K562 treated with DMSO at 1 percent for 48 hours (cell line): ENCODE data around the gene MACROH2A2. TPM values are rescaled to one million over a fixed set of nuclear protein-coding genes. Genes with fewer than 3 reads are reported as not detected.

Experiments
- total RNA-seq: library from RNA; unstranded; fragments of 300-600 nt; gene quantifications from 2 replicates; pipeline ENCODE4 v1.2.3, GENCODE V29; 2022; ENCODE audit warnings: low replicate concordance; ENCODE audit errors: extremely low read depth

Gene MACROH2A2
- total RNA-seq: not detected in 2 replicates

GRCh38 chr10:70052462-70053217 is at the start of gene MACROH2A2:
MACROH2A2 (plus strand) TSS chr10:70052846; CDS start chr10:70075659, 22,813 bp downstream.

GRCh38 chr10:70132098-70133029 is 79.7 kb downstream of the MACROH2A2 start, which contains the start of gene AIFM2:
AIFM2 (minus strand) TSS chr10:70132825; CDS start chr10:70124084, 8,741 bp downstream.

GRCh38 chr10:70146489-70147258 is 94.0 kb downstream of the MACROH2A2 start, which contains the start of gene TYSND1:
TYSND1 (minus strand) TSS chr10:70146700; CDS start chr10:70146586, 114 bp downstream.

Other genes starting within 250 kb of the MACROH2A2 start
- not detected in 2 replicates for gene AIFM2, start 80.0 kb downstream of the MACROH2A2 start, total RNA-seq
- gene TYSND1, start 93.9 kb downstream of the MACROH2A2 start, total RNA-seq: not detected in 2 replicates
- gene SAR1A, start 117.7 kb downstream of the MACROH2A2 start, total RNA-seq: not detected in 2 replicates
- not detected in 2 replicates for gene PPA1, start 180.6 kb downstream of the MACROH2A2 start, total RNA-seq
- gene NPFFR1, start 231.2 kb downstream of the MACROH2A2 start, total RNA-seq: not detected in 2 replicates